ENCODE results near the gene CDK17.

Gene CDK17

GRCh38 chr12:96265400-96265799 lies 134.8 kb downstream of the CDK17 start:
- no peak for DNase-seq (ENCODE audit: low read depth in 2 of 2)

GRCh38 chr12:96263449-96263902 lies 136.8 kb downstream of the CDK17 start:
- DNase-seq (ENCODE audit: low read depth in 2 of 2), result no peak

GRCh38 chr12:96261557-96261956 lies 138.7 kb downstream of the CDK17 start:
- no peak for DNase-seq (ENCODE audit: low read depth in 2 of 2)

- DNase-seq (ENCODE audit: low read depth in 2 of 2), result no peak
These were observed 139.6 kb downstream of the CDK17 start for GRCh38 chr12:96260644-96261043.

- no peak for DNase-seq (ENCODE audit: low read depth in 2 of 2)
These were observed 140.0 kb downstream of the CDK17 start for GRCh38 chr12:96260231-96260630.

- DNase-seq (ENCODE audit: low read depth in 2 of 2), result peak; percentile 47 to 51
These were observed 141.9 kb downstream of the CDK17 start for GRCh38 chr12:96258104-96258961.

- no peak for DNase-seq (ENCODE audit: low read depth in 2 of 2)
These were observed 142.6 kb downstream of the CDK17 start for GRCh38 chr12:96257550-96258103.

GRCh38 chr12:96256672-96257361 lies 143.4 kb downstream of the CDK17 start:
- no peak for DNase-seq (ENCODE audit: low read depth in 2 of 2)

GRCh38 chr12:96255077-96255476 lies 145.2 kb downstream of the CDK17 start:
- no peak for DNase-seq (ENCODE audit: low read depth in 2 of 2)

GRCh38 chr12:96250119-96250685 lies 150.0 kb downstream of the CDK17 start:
- no peak for DNase-seq (ENCODE audit: low read depth in 2 of 2)

GRCh38 chr12:96249196-96250118 lies 150.8 kb downstream of the CDK17 start:
- no peak for DNase-seq (ENCODE audit: low read depth in 2 of 2)

- no peak for DNase-seq (ENCODE audit: low read depth in 2 of 2)
These were observed 151.9 kb downstream of the CDK17 start for GRCh38 chr12:96248136-96248931.

- no peak for DNase-seq (ENCODE audit: low read depth in 2 of 2)
These were observed 152.7 kb downstream of the CDK17 start for GRCh38 chr12:96247563-96247962.

- DNase-seq (ENCODE audit: low read depth in 2 of 2), result no peak
These were observed 153.2 kb downstream of the CDK17 start for GRCh38 chr12:96246926-96247505.

- DNase-seq (ENCODE audit: low read depth in 2 of 2), result no peak
These were observed 155.4 kb downstream of the CDK17 start for GRCh38 chr12:96244826-96245225.

- DNase-seq (ENCODE audit: low read depth in 2 of 2), result no peak
These were observed 157.6 kb downstream of the CDK17 start for GRCh38 chr12:96242597-96242996.

GRCh38 chr12:96241846-96242256 lies 158.4 kb downstream of the CDK17 start:
- DNase-seq (ENCODE audit: low read depth in 2 of 2), result no peak

- no peak for DNase-seq (ENCODE audit: low read depth in 2 of 2)
These were observed 158.8 kb downstream of the CDK17 start for GRCh38 chr12:96241431-96241830.

GRCh38 chr12:96240656-96241055 lies 159.6 kb downstream of the CDK17 start:
- no peak for DNase-seq (ENCODE audit: low read depth in 2 of 2)

Data from fibroblast of skin of left biceps (primary cell).